Measurements from ENCODE around the gene RPS4Y2. TPM values are rescaled to one million over a fixed set of nuclear protein-coding genes. Genes with fewer than 3 reads are reported as not detected.

The RPS4Y2 gene
- total RNA-seq (not detected), total RNA-seq (0 to 0.20 (median 0) reads per million in 172 experiments)
- polyA plus RNA-seq (2013, experiment 1 of 2): 0.18 TPM
- polyA plus RNA-seq (2013, experiment 2 of 2): not detected

- ATAC-seq (ENCODE audit: poor library complexity): no peak
- no peak within 1 kb of the TSS for H3K27ac ChIP-seq (ENCODE audit: low read depth in 1 of 2, low read length in 2 of 2)
- CTCF ChIA-PET: no interaction called here
- no peaks in the 10 kb centered on the region for H3K9me3 Mint-ChIP-seq
- no peak within 1 kb of the TSS for H3K27ac Mint-ChIP-seq
- no peak within 1 kb of the TSS for H3K4me3 ChIP-seq (ENCODE audit: low read length)
- no peaks in the 10 kb centered on the region for H3K36me3 ChIP-seq (ENCODE audit: insufficient read depth, low read length)
- H3K27me3 Mint-ChIP-seq: no peaks in the 10 kb centered on the region
- POLR2A ChIA-PET: interaction anchor here (0.6 kb wide), 1 partner anchor 92 kb away, joined by 4 read pairs; no protein-coding TSS in a partner anchor
- no peaks in the 10 kb centered on the region for H3K27me3 ChIP-seq (ENCODE audit: control insufficient read depth in 1 of 2, insufficient read depth in 2 of 2, low read length in 2 of 2)
- intact Hi-C loops (cut with DNase I, micrococcal nuclease): no loop called here
- no peak for TF ChIP-seq CTCF (IDR thresholded peaks at IDR 0.05)
- H3K4me1 ChIP-seq (ENCODE audit: insufficient read depth, low read length): no peaks in the 10 kb centered on the region
- no peaks in the 10 kb centered on the region for H3K4me1 Mint-ChIP-seq (ENCODE audit: low read depth)
- DNase-seq: no peak
- H3K9me3 ChIP-seq (ENCODE audit: control insufficient read depth in 1 of 2, insufficient read depth in 1 of 2, low read length in 2 of 2): peaks cover 0 to 4% of the 10 kb centered on the region in 2 experiments
- H3K36me3 Mint-ChIP-seq (ENCODE audit: low read depth): no peaks in the 10 kb centered on the region
- no peak within 1 kb of the TSS for H3K4me3 Mint-ChIP-seq
Observed at GRCh38 chrY:20755808-20756207, at the start of gene RPS4Y2. RPS4Y2 (plus strand) TSS chrY:20756108; CDS start chrY:20756164, 56 bp downstream.

- ChIA-PET CTCF (no interaction called here), POLR2A (no interaction called here)
- H3K27me3 Mint-ChIP-seq: no peaks in the 10 kb centered on the region
- no peak overlapping the region for H3K4me3 ChIP-seq (ENCODE audit: low read length)
- no peak overlapping the region for H3K27ac Mint-ChIP-seq
- no peaks in the 10 kb centered on the region for H3K4me1 ChIP-seq (ENCODE audit: insufficient read depth, low read length)
- H3K9me3 ChIP-seq (ENCODE audit: control insufficient read depth in 1 of 2, insufficient read depth in 1 of 2, low read length in 2 of 2): no peaks in the 10 kb centered on the region
- DNase-seq (no peak), ATAC-seq (ENCODE audit: poor library complexity) (no peak)
- no peak for TF ChIP-seq CTCF (IDR thresholded peaks at IDR 0.05)
- no peaks in the 10 kb centered on the region for H3K36me3 Mint-ChIP-seq (ENCODE audit: low read depth)
- no peaks in the 10 kb centered on the region for H3K36me3 ChIP-seq (ENCODE audit: insufficient read depth, low read length)
- H3K9me3 Mint-ChIP-seq: peaks cover 2% of the 10 kb centered on the region
- no peak overlapping the region for H3K27ac ChIP-seq (ENCODE audit: low read depth in 1 of 2, low read length in 2 of 2)
- H3K27me3 ChIP-seq (ENCODE audit: control insufficient read depth in 1 of 2, insufficient read depth in 2 of 2, low read length in 2 of 2): no peaks in the 10 kb centered on the region
- no peak overlapping the region for H3K4me3 Mint-ChIP-seq
- intact Hi-C loops (cut with DNase I, micrococcal nuclease): no loop called here
- no peaks in the 10 kb centered on the region for H3K4me1 Mint-ChIP-seq (ENCODE audit: low read depth)
Observed at GRCh38 chrY:20714391-20714790, 41.5 kb upstream of the RPS4Y2 start.

- Mint-ChIP-seq H3K36me3 (ENCODE audit: low read depth) (no peaks in the 10 kb centered on the region), H3K4me1 (ENCODE audit: low read depth) (peaks cover 7% of the 10 kb centered on the region), H3K27ac (no peak overlapping the region), H3K9me3 (no peaks in the 10 kb centered on the region), H3K27me3 (no peaks in the 10 kb centered on the region), H3K4me3 (no peak overlapping the region)
- ATAC-seq (ENCODE audit: poor library complexity): no peak
- DNase-seq: no peak
- Histone ChIP-seq H3K4me1 (ENCODE audit: insufficient read depth, low read length) (no peaks in the 10 kb centered on the region), H3K27ac (ENCODE audit: low read depth in 1 of 2, low read length in 2 of 2) (no peak overlapping the region), H3K9me3 (ENCODE audit: control insufficient read depth in 1 of 2, insufficient read depth in 1 of 2, low read length in 2 of 2) (no peaks in the 10 kb centered on the region), H3K4me3 (ENCODE audit: low read length) (no peak overlapping the region), H3K27me3 (ENCODE audit: control insufficient read depth in 1 of 2, insufficient read depth in 2 of 2, low read length in 2 of 2) (no peaks in the 10 kb centered on the region), H3K36me3 (ENCODE audit: insufficient read depth, low read length) (no peaks in the 10 kb centered on the region)
- intact Hi-C loops (cut with DNase I, micrococcal nuclease): no loop called here
- TF ChIP-seq CTCF (IDR thresholded peaks at IDR 0.05): no peak
- POLR2A ChIA-PET: no interaction called here
- CTCF ChIA-PET: no interaction called here
Observed at GRCh38 chrY:20726184-20726907, 29.6 kb upstream of the RPS4Y2 start.
